ENCODE results near the gene LTC4S. TPM values are rescaled to one million over a fixed set of nuclear protein-coding genes. Genes with fewer than 3 reads are reported as not detected.

LTC4S gene
- total and polyA plus RNA-seq, 2 donors (not counting 3 experiments of a cell fraction or from before 2014, with no cell fraction given), result 0.95 to 6.3 TPM

GRCh38 chr5:179833056-179833708, 39.4 kb downstream of the LTC4S start:
- FAIRE-seq (no peak), DNase-seq (ENCODE audit: low read depth, low spot score) (no peak)
- peaks cover 15 to 65% of the 10 kb centered on the region in 2 experiments for H3K36me3 ChIP-seq (ENCODE audit: control insufficient read depth in 2 of 2, extremely low read depth in 1 of 2, insufficient read depth in 2 of 2, low read length in 2 of 2)
- no TSS peak for BruUV-seq (replicated peaks)
- H3K4me1 ChIP-seq (ENCODE audit: control insufficient read depth, extremely low read depth, insufficient read depth, low read length), result no peaks in the 10 kb centered on the region
- intact Hi-C loops (cut with micrococcal nuclease) (no loop called here), dilution Hi-C loops (cut with MboI; ENCODE audit: extremely low pct_ligation_motif_present, low sequenced_read_pairs) (no loop called here)
- no peaks in the 10 kb centered on the region for H3K27me3 ChIP-seq (ENCODE audit: control insufficient read depth in 2 of 2, insufficient read depth in 2 of 2, low read length in 2 of 2)
- TF ChIP-seq POLR2AphosphoS5 (IDR thresholded peaks at IDR 0.05; ENCODE audit: insufficient read depth, low read depth, low read length) (no peak), POLR2A (IDR thresholded peaks at IDR 0.05; ENCODE audit: low read depth, low read length) (no peak), MAX (IDR thresholded peaks at IDR 0.05; ENCODE audit: insufficient read depth, insufficient read length) (no peak), CTCF (IDR thresholded peaks at IDR 0.05; ENCODE audit: extremely low read depth in 1 of 2, insufficient read depth in 1 of 2, low read depth in 1 of 2, low read length in 2 of 2) (no peak), FOS (IDR thresholded peaks at IDR 0.05; ENCODE audit: borderline replicate concordance, insufficient read depth, low read length) (no peak), MYC (IDR thresholded peaks at IDR 0.05; ENCODE audit: low read depth, low read length) (no peak), GATA2 (IDR thresholded peaks at IDR 0.05; ENCODE audit: insufficient read depth, insufficient read length, low read depth, low read length) (no peak), EZH2 (IDR thresholded peaks at IDR 0.05; ENCODE audit: borderline replicate concordance, low read depth, low read length, severe bottlenecking) (no peak), JUN (IDR thresholded peaks at IDR 0.05; ENCODE audit: borderline replicate concordance, insufficient read depth, insufficient read length, low read depth) (no peak)
- H3K4me2 ChIP-seq (ENCODE audit: insufficient read depth, low read length), result no peak overlapping the region
- H3K9me1 ChIP-seq (replicated peaks; ENCODE audit: control insufficient read depth, extremely low read depth, insufficient read depth, low read length), result no peaks in the 10 kb centered on the region
- H4K20me1 ChIP-seq (replicated peaks; ENCODE audit: control insufficient read depth, extremely low read depth, insufficient read depth, low read length), result no peaks in the 10 kb centered on the region
- H3K9ac ChIP-seq (replicated peaks; ENCODE audit: extremely low read depth, insufficient read depth, low read length), result no peak overlapping the region
- no peak overlapping the region for H3K27ac ChIP-seq (ENCODE audit: insufficient read depth, low read depth, low read length)
- CTCF ChIA-PET, result interaction anchor here (1.5 kb wide), 1 partner anchor 31 kb away, joined by 3 read pairs; no protein-coding TSS in a partner anchor
- no peak overlapping the region for H3K4me3 ChIP-seq (replicated peaks in 1 of 3; ENCODE audit: insufficient read depth in 1 of 3, low read depth in 1 of 3, low read length in 3 of 3)
- POLR2A ChIA-PET, result interaction anchor here (1.1 kb wide), 1 partner anchor 12 kb away, joined by 3 read pairs; the partner anchor contains the start of gene SQSTM1
- peaks cover 2% of the 10 kb centered on the region for H3K79me2 ChIP-seq (ENCODE audit: control insufficient read depth, insufficient read depth, low read length)
- no peaks in the 10 kb centered on the region for H3K9me3 ChIP-seq (replicated peaks; ENCODE audit: control insufficient read depth, insufficient read depth, low read length)
- no peak overlapping the region for H2AFZ ChIP-seq (ENCODE audit: low read depth, low read length)

Data from endothelial cell of umbilical vein (primary cell).